HL-60 (cell line): ENCODE measurements around the gene RBM38.

Experiments
- GABPA ChIP-seq: IDR thresholded peaks from 2 replicates; pipeline ENCODE4 v1.6.1; 2012; ENCODE audit warnings: low read depth
- POLR2AphosphoS5 ChIP-seq: IDR thresholded peaks from 2 replicates; pipeline ENCODE4 v1.6.1; 2012; ENCODE audit warnings: low read depth
- TF ChIP-seq, protein P1 (sequence below): IDR thresholded peaks from one replicate; pipeline ENCODE4 v1.5.1; 2011; ENCODE audit warnings: low read length, control low read depth, inconsistent platforms; ENCODE audit not compliant: insufficient read depth

DNA sequence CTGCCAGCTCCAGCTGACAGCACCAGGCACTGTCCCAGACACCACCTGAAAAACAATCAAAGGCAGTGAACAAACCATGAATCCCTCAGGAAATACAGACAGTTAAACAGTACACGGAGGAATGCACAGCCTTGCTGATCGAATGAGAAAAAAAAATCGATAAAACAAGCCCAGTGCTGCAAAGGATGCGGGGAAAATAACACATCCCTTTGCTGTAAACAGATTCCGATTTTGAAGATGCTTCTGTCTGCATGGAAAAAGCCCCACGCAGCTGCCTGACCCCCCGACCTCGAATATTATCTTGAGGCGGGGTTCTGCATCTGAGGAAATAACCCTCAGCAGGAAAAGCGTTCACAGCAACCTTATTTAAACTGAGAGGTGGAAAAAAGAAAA is 43.9 kb downstream of the RBM38 start:
- TF ChIP-seq, protein P1, sequence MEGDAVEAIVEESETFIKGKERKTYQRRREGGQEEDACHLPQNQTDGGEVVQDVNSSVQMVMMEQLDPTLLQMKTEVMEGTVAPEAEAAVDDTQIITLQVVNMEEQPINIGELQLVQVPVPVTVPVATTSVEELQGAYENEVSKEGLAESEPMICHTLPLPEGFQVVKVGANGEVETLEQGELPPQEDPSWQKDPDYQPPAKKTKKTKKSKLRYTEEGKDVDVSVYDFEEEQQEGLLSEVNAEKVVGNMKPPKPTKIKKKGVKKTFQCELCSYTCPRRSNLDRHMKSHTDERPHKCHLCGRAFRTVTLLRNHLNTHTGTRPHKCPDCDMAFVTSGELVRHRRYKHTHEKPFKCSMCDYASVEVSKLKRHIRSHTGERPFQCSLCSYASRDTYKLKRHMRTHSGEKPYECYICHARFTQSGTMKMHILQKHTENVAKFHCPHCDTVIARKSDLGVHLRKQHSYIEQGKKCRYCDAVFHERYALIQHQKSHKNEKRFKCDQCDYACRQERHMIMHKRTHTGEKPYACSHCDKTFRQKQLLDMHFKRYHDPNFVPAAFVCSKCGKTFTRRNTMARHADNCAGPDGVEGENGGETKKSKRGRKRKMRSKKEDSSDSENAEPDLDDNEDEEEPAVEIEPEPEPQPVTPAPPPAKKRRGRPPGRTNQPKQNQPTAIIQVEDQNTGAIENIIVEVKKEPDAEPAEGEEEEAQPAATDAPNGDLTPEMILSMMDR: no peak
- no peak for TF ChIP-seq POLR2AphosphoS5
- no peak for TF ChIP-seq GABPA
